ENCODE data around the gene HYAL3.

- TF ChIP-seq REST (IDR thresholded peaks at IDR 0.05; ENCODE audit: low read depth) (no peak), POLR2A (IDR thresholded peaks at IDR 0.05; ENCODE audit: borderline replicate concordance, extremely low read depth, insufficient read depth, insufficient read length) (no peak), CTCF (IDR thresholded peaks at IDR 0.05 in 2 of 3, conservative IDR thresholded peaks at IDR 0.05 in 1 of 3; ENCODE audit: borderline replicate concordance in 1 of 3, insufficient read depth in 1 of 3, low read depth in 2 of 3, low read length in 2 of 3) (no peak), RAD21 (IDR thresholded peaks at IDR 0.05; ENCODE audit: low read depth) (no peak), YY1 (IDR thresholded peaks at IDR 0.05; ENCODE audit: extremely low read depth, insufficient replicate concordance, low read depth, low read length) (no peak), MAX (IDR thresholded peaks at IDR 0.05) (no peak), EZH2 (IDR thresholded peaks at IDR 0.05) (no peak), ZNF274 (IDR thresholded peaks at IDR 0.05; ENCODE audit: low read depth, low read length) (no peak), EGR1 (IDR thresholded peaks at IDR 0.05; ENCODE audit: low read depth) (no peak), POLR2AphosphoS5 (IDR thresholded peaks at IDR 0.05; ENCODE audit: low read depth, low read length) (no peak), ELF1 (IDR thresholded peaks at IDR 0.05; ENCODE audit: borderline replicate concordance, low read depth) (no peak), TCF7L2 (IDR thresholded peaks at IDR 0.05; ENCODE audit: borderline replicate concordance, extremely low read depth, insufficient read depth, insufficient read length) (no peak), SP1 (IDR thresholded peaks at IDR 0.05; ENCODE audit: low read depth) (no peak)
These were observed 23.3 kb upstream of the HYAL3 start, which contains the start of gene HYAL2 for GRCh38 chr3:50322386-50323091.

Data from HCT116 (cell line).